Suprapubic skin (tissue), 3 donors: ENCODE measurements around the gene PDE3B.

ENCODE experiments used
- EP300 ChIP-seq: sonication (generic); formaldehyde crosslinking; IDR thresholded peaks from one replicate; pipeline ENCODE4 v1.6.1; 2017; ENCODE audit warnings: antibody characterized with exemption
- TF ChIP-seq, protein P1 (sequence below), 2 donors: fragments of 200-600 bp in 1 of 2; fragments of 450-650 bp in 1 of 2; sonication (generic) in 1 of 2; IDR thresholded peaks; one replicate each; pipeline ENCODE4 v1.5.1; 2016 to 2019; ENCODE audit warnings: antibody characterized with exemption in 2 of 2, mild to moderate bottlenecking in 1 of 2, moderate library complexity in 1 of 2

DNA sequence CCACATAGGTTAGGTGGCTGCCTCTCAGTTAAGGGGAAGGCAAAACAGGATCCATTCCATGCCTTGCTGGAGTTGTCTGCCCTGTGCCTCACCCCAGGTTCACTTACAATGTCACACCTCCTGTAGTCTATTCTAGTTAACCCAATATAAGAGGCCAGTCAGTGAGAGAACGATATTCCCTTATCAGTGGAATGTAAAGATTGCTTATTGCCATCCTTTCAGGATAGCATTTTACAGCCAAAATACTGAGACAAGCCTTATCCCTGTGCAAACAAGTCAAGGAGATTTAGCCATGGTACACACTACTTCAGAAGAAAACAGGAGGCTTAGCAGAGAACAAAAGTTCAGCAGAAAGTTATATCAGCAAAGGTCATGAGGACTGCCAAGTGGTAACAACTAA lies 242.9 kb downstream of the PDE3B start:
- TF ChIP-seq EP300, result no peak
- TF ChIP-seq, protein P1, sequence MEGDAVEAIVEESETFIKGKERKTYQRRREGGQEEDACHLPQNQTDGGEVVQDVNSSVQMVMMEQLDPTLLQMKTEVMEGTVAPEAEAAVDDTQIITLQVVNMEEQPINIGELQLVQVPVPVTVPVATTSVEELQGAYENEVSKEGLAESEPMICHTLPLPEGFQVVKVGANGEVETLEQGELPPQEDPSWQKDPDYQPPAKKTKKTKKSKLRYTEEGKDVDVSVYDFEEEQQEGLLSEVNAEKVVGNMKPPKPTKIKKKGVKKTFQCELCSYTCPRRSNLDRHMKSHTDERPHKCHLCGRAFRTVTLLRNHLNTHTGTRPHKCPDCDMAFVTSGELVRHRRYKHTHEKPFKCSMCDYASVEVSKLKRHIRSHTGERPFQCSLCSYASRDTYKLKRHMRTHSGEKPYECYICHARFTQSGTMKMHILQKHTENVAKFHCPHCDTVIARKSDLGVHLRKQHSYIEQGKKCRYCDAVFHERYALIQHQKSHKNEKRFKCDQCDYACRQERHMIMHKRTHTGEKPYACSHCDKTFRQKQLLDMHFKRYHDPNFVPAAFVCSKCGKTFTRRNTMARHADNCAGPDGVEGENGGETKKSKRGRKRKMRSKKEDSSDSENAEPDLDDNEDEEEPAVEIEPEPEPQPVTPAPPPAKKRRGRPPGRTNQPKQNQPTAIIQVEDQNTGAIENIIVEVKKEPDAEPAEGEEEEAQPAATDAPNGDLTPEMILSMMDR (IDR thresholded peaks at IDR 0.05), result no peak
